H1 (cell line): ENCODE data around the gene CALD1. TPM values are rescaled to one million over a fixed set of nuclear protein-coding genes. Genes with fewer than 3 reads are reported as not detected.

Experiments used
- CTCF ChIA-PET: fragments of 300-600 bp; sonication (Branson Sonifier 250); formaldehyde crosslinking; loops from one replicate; lab custom pipeline; 2021; ENCODE audit not compliant: partially characterized antibody; lab: Charles Lee
- POLR2A ChIA-PET: fragments of 300-600 bp; sonication (Branson Sonifier 250); formaldehyde crosslinking; loops from one replicate; lab custom pipeline; 2021; ENCODE audit warnings: inconsistent platforms; ENCODE audit not compliant: partially characterized antibody; lab: Charles Lee
- DNase-seq, 2 experiments: peaks; one replicate each; pipeline versions ENCODE4 v3.0.0 to v3.0.0-alpha.2; 2010 to 2022; ENCODE audit warnings: low spot score in 2 of 2, low read depth in 1 of 2, mixed read lengths in 1 of 2
- FAIRE-seq: peaks from 2 replicates; lab custom pipeline; 2011; peaks lifted over from hg19 to GRCh38; lab: Jason Lieb, UNC
- H2AFZ ChIP-seq: 2 replicates; pipeline ENCODE4 v1.8.1; 2012; ENCODE audit warnings: low read length, inconsistent platforms
- H2AK5ac ChIP-seq: 2 replicates; pipeline ENCODE4 v1.6.1; 2013; ENCODE audit warnings: low read depth, low read length
- H2BK120ac ChIP-seq: replicated peaks from 2 replicates; pipeline ENCODE3; 2013; ENCODE audit warnings: low read depth, low read length, inconsistent platforms
- H2BK12ac ChIP-seq: 2 replicates; pipeline ENCODE4 v1.6.1; 2013; ENCODE audit warnings: low read depth, low read length
- H2BK15ac ChIP-seq: 2 replicates; pipeline ENCODE4 v1.6.1; 2013; ENCODE audit warnings: low read length
- H2BK20ac ChIP-seq: 2 replicates; pipeline ENCODE4 v1.6.1; 2013; ENCODE audit warnings: low read length
- H2BK5ac ChIP-seq: 2 replicates; pipeline ENCODE4 v1.6.1; 2013; ENCODE audit warnings: low read depth, low read length
- H3K14ac ChIP-seq: 2 replicates; pipeline ENCODE4 v1.6.1; 2013; ENCODE audit warnings: inconsistent platforms; ENCODE audit not compliant: insufficient read length
- H3K18ac ChIP-seq: 2 replicates; pipeline ENCODE4 v1.6.1; 2013; ENCODE audit warnings: low read length; ENCODE audit errors: extremely low read depth
- H3K23ac ChIP-seq: 2 replicates; pipeline ENCODE4 v1.6.1; 2013; ENCODE audit warnings: inconsistent platforms; ENCODE audit not compliant: insufficient read length
- H3K23me2 ChIP-seq: 2 replicates; pipeline ENCODE4 v1.6.1; 2013; ENCODE audit warnings: low read depth, low read length
- H3K27ac ChIP-seq: 2 replicates; pipeline ENCODE4 v1.6.1; 2011; ENCODE audit warnings: low read depth, low read length, inconsistent platforms
- H3K27me3 ChIP-seq, 4 experiments: replicated peaks in 1 of 4; 1 replicate in 1 of 4; 2 replicates in 3 of 4; pipeline versions ENCODE4 v1.6.1 to v1.8.1; 2011 to 2013; ENCODE audit warnings: low read length in 3 of 4, mild to moderate bottlenecking in 3 of 4, inconsistent platforms in 2 of 4, mixed read lengths in 2 of 4, moderate library complexity in 1 of 4; ENCODE audit not compliant: control insufficient read depth in 3 of 4, insufficient read depth in 3 of 4; ENCODE audit errors: extremely low read depth in 1 of 4
- H3K36me3 ChIP-seq, 4 experiments: 2 replicates each; pipeline versions ENCODE4 v1.6.1 to v1.8.1; 2011 to 2013; ENCODE audit warnings: mild to moderate bottlenecking in 4 of 4, low read length in 3 of 4, moderate library complexity in 2 of 4, control low read depth in 1 of 4, inconsistent platforms in 1 of 4; ENCODE audit not compliant: insufficient read depth in 4 of 4, control insufficient read depth in 2 of 4
- H3K4ac ChIP-seq: replicated peaks from 2 replicates; pipeline ENCODE3; 2013; ENCODE audit warnings: low read length, low read depth, mixed read lengths, inconsistent platforms; ENCODE audit not compliant: insufficient read length
- H3K4me1 ChIP-seq, 4 experiments: replicated peaks in 1 of 4; 1 replicate in 1 of 4; 2 replicates in 3 of 4; pipeline versions ENCODE4 v1.6.1 to v1.8.1; 2011 to 2013; ENCODE audit warnings: low read length in 3 of 4, inconsistent platforms in 2 of 4, mixed read lengths in 1 of 4; ENCODE audit not compliant: insufficient read depth in 4 of 4, control insufficient read depth in 3 of 4
- H3K4me2 ChIP-seq, 2 experiments: 2 replicates each; pipeline versions ENCODE4 v1.6.1 to v1.8.1; 2011 to 2013; ENCODE audit warnings: low read depth in 2 of 2, low read length in 2 of 2, control low read depth in 1 of 2, inconsistent platforms in 1 of 2, mild to moderate bottlenecking in 1 of 2; ENCODE audit not compliant: insufficient read depth in 1 of 2
- H3K4me3 ChIP-seq, 4 experiments: fragments of 200-600, 300-600 bp in 1 of 4; sonication (generic), shearing (Covaris generic), sonication (Bioruptor Twin) in 1 of 4; 2 replicates each; pipeline versions ENCODE4 v1.5.1 to v1.8.1; 2011 to 2016; ENCODE audit warnings: low read length in 4 of 4, low read depth in 3 of 4, control low read depth in 2 of 4, inconsistent platforms in 2 of 4, mild to moderate bottlenecking in 2 of 4, mixed read lengths in 1 of 4, moderate library complexity in 1 of 4; ENCODE audit not compliant: insufficient read depth in 2 of 4; ENCODE audit errors: extremely low read depth in 1 of 4
- H3K56ac ChIP-seq: replicated peaks from 2 replicates; pipeline ENCODE3; 2013; ENCODE audit warnings: low read depth, mild to moderate bottlenecking, mixed read lengths, low read length, inconsistent platforms; ENCODE audit not compliant: insufficient read length
- H3K79me1 ChIP-seq: 2 replicates; pipeline ENCODE4 v1.6.1; 2013; ENCODE audit warnings: low read depth, low read length, control low read depth
- H3K79me2 ChIP-seq, 2 experiments: 2 replicates each; pipeline versions ENCODE4 v1.6.1 to v1.8.1; 2012 to 2013; ENCODE audit warnings: low read length in 2 of 2, mild to moderate bottlenecking in 2 of 2, inconsistent platforms in 1 of 2; ENCODE audit not compliant: insufficient read depth in 2 of 2, control insufficient read depth in 1 of 2
- H3K9ac ChIP-seq, 4 experiments: replicated peaks in 1 of 4; 1 replicate in 1 of 4; 2 replicates in 3 of 4; pipeline versions ENCODE4 v1.6.1 to v1.8.1; 2011 to 2013; ENCODE audit warnings: low read depth in 3 of 4, low read length in 3 of 4, control low read depth in 2 of 4, mild to moderate bottlenecking in 2 of 4, moderate library complexity in 2 of 4, inconsistent platforms in 1 of 4; ENCODE audit errors: extremely low read depth in 1 of 4
- H3K9me3 ChIP-seq, 2 experiments: 2 replicates each; pipeline versions ENCODE4 v1.6.1 to v1.8.1; 2012 to 2013; ENCODE audit warnings: mild to moderate bottlenecking in 2 of 2, moderate library complexity in 2 of 2, control low read depth in 1 of 2, inconsistent platforms in 1 of 2, low read depth in 1 of 2, low read length in 1 of 2, mixed read lengths in 1 of 2; ENCODE audit not compliant: insufficient read depth in 2 of 2
- H4K20me1 ChIP-seq, 2 experiments: replicated peaks in 1 of 2; 2 replicates each; pipeline versions ENCODE3 to v1.8.1; 2011 to 2013; ENCODE audit warnings: inconsistent platforms in 2 of 2, low read length in 2 of 2, mild to moderate bottlenecking in 1 of 2; ENCODE audit not compliant: insufficient read depth in 2 of 2, control insufficient read depth in 1 of 2
- H4K5ac ChIP-seq: 2 replicates; pipeline ENCODE4 v1.6.1; 2013; ENCODE audit warnings: low read length, low read depth, mixed read lengths, inconsistent platforms; ENCODE audit not compliant: insufficient read length
- H4K8ac ChIP-seq: 2 replicates; pipeline ENCODE4 v1.8.0; 2013; ENCODE audit warnings: mild to moderate bottlenecking, moderate library complexity, low read length, inconsistent platforms; ENCODE audit not compliant: insufficient read depth; ENCODE audit errors: extremely low read depth
- H4K91ac ChIP-seq: replicated peaks from 2 replicates; pipeline ENCODE3; 2013; ENCODE audit warnings: low read length, mixed read lengths, inconsistent platforms; ENCODE audit not compliant: insufficient read length
- CHD1 ChIP-seq: IDR thresholded peaks from 2 replicates; pipeline ENCODE4 v1.6.1; 2012; ENCODE audit warnings: low read depth, low read length, improper control_type of control experiment
- EP300 ChIP-seq, 2 experiments: IDR thresholded peaks; 1 replicate in 1 of 2; 2 replicates in 1 of 2; pipeline ENCODE4 v1.6.1; 2011 to 2012; ENCODE audit warnings: low read depth in 2 of 2, low read length in 2 of 2, mild to moderate bottlenecking in 2 of 2, borderline replicate concordance in 1 of 2, inconsistent platforms in 1 of 2, moderate library complexity in 1 of 2
- RBBP5 ChIP-seq: IDR thresholded peaks from 2 replicates; pipeline ENCODE4 v1.7.1; 2012; ENCODE audit warnings: low read depth, mild to moderate bottlenecking, inconsistent platforms, low read length, moderate library complexity, borderline replicate concordance
- RXRA ChIP-seq: IDR thresholded peaks from 2 replicates; pipeline ENCODE4 v1.6.1; 2011; ENCODE audit warnings: low read depth, mild to moderate bottlenecking, low read length, moderate library complexity; ENCODE audit not compliant: insufficient read depth
- SIN3A ChIP-seq, 2 experiments: IDR thresholded peaks in 1 of 2; conservative IDR thresholded peaks in 1 of 2; 2 replicates each; pipeline ENCODE4 v1.6.1; 2011 to 2012; ENCODE audit warnings: low read length in 2 of 2, improper control_type of control experiment in 1 of 2, low read depth in 1 of 2, mild to moderate bottlenecking in 1 of 2
- SP4 ChIP-seq: IDR thresholded peaks from 2 replicates; pipeline ENCODE4 v1.6.1; 2012; ENCODE audit warnings: low read length, inconsistent platforms
- WGBS, 2 experiments: shearing (Covaris generic) in 1 of 2; methylation state at CpG; one replicate each; pipeline versions ENCODE4 v1.1.6 to v1.1.7; 2013 to 2015; ENCODE audit warnings: low lambda C conversion rate in 2 of 2, mixed read lengths in 2 of 2, inconsistent platforms in 1 of 2, low coverage in 1 of 2, missing lambda C conversion rate in 1 of 2; ENCODE audit not compliant: insufficient replicate concordance in 2 of 2, insufficient coverage in 1 of 2, insufficient read length in 1 of 2; ENCODE audit errors: extremely low coverage in 1 of 2, missing lambda C conversion rate in 1 of 2; 5-methylcytosine and 5-hydroxymethylcytosine counted together
- polyA plus RNA-seq, 7 experiments: library from polyadenylated mRNA; depleted of rRNA in 3 of 7; stranded (reverse) in 5 of 7; unstranded in 2 of 7; fragments of >200 nt in 5 of 7; fragments of 200-250 nt in 2 of 7; gene quantifications; 1 replicate in 5 of 7; 2 replicates in 1 of 7; 4 replicates in 1 of 7; pipeline versions ENCODE4 v1.2.1 to v1.2.3, GENCODE V29; 2011 to 2013; ENCODE audit warnings: missing spikeins in 2 of 7, mixed read lengths in 2 of 7
- total RNA-seq: library from RNA; stranded (reverse); fragmentation: NEBNext Ultra II Directional; extraction: Animal tissue kit (Norgen Biotek cat#: 25700); gene quantifications from 2 replicates; pipeline ENCODE4 v1.2.1, GENCODE V29; 2021

Gene CALD1
- total and polyA plus RNA-seq, 2 of the 8 experiments (the other 6 are each of a cell fraction or from before 2014, with no cell fraction given): 34.3 to 177 TPM

- no peak overlapping the region for H2AK5ac ChIP-seq
- ChIA-PET CTCF (interaction anchor here (1.1 to 1.4 kb wide), 2 partner anchors 17 to 21 kb away, joined by 3 to 4 read pairs; no protein-coding TSS in a partner anchor), POLR2A (no interaction called here)
- H2BK15ac ChIP-seq: no peak overlapping the region
- H4K5ac ChIP-seq: no peak overlapping the region
- H3K9me3 ChIP-seq: no peaks in the 10 kb centered on the region
- whole genome bisulfite sequencing, 2 experiments: 88% methylated on average over 8 of the region's 8 CpGs; no CpG with 5 or more reads in 1 of the 2 experiments
- H3K27ac ChIP-seq: no peak overlapping the region
- H4K8ac ChIP-seq: no peak overlapping the region
- H3K27me3 ChIP-seq: no peaks in the 10 kb centered on the region
- peaks cover 0 to 3% (median 1%) of the 10 kb centered on the region in 4 experiments; a peak in 2 of 7 replicates for H3K4me1 ChIP-seq
- H2BK12ac ChIP-seq: no peak overlapping the region
- no peak overlapping the region for H3K4me2 ChIP-seq
- no peak overlapping the region for H3K9ac ChIP-seq
- TF ChIP-seq SIN3A (conservative IDR thresholded peaks at IDR 0.05 in 1 of 2, IDR thresholded peaks at IDR 0.05 in 1 of 2; ENCODE audit: low read depth in 1 of 2, low read length in 2 of 2) (no peak), EP300 (IDR thresholded peaks at IDR 0.05; ENCODE audit: borderline replicate concordance in 1 of 2, low read depth in 2 of 2, low read length in 2 of 2) (no peak), CHD1 (no peak), RXRA (no peak), SP4 (no peak), RBBP5 (no peak)
- TF ChIP-seq, all 59 proteins: peak for 0
- FAIRE-seq (no peak), DNase-seq (no peak)
- Histone ChIP-seq H3K56ac (no peak overlapping the region), H3K36me3 (no peaks in the 10 kb centered on the region), H4K20me1 (peaks cover 0 to 4% of the 10 kb centered on the region in 2 experiments), H3K14ac (no peak overlapping the region), H3K18ac (no peak overlapping the region), H3K79me2 (peaks cover 0 to 4% of the 10 kb centered on the region in 2 experiments; a peak in 1 of 4 replicates), H3K4me3 (no peak overlapping the region), H2BK5ac (no peak overlapping the region), H3K23me2 (no peaks in the 10 kb centered on the region), H3K4ac (no peak overlapping the region), H2AFZ (no peak overlapping the region), H2BK120ac (no peak overlapping the region), H2BK20ac (no peak overlapping the region), H3K79me1 (peaks cover 4% of the 10 kb centered on the region), H4K91ac (no peak overlapping the region), H3K23ac (no peak overlapping the region)
Observed at GRCh38 chr7:134886353-134887057, 107.1 kb downstream of the CALD1 start.
